GM12875 (cell line): ENCODE data around the gene HSPG2.

Experiments used
- H3K4me3 ChIP-seq: one replicate; pipeline ENCODE4 v1.5.1; 2011; ENCODE audit warnings: low read depth, low read length, control low read depth
- TF ChIP-seq, protein P1 (sequence below): IDR thresholded peaks from 2 replicates; pipeline ENCODE4 v1.5.1; 2011; ENCODE audit warnings: low read depth, mild to moderate bottlenecking, control low read depth, inconsistent platforms, low read length, moderate library complexity, borderline replicate concordance; ENCODE audit not compliant: insufficient read depth

HSPG2 gene

GRCh38 chr1:21887216-21887736 lies 49.8 kb downstream of the HSPG2 start:
- TF ChIP-seq, protein P1, sequence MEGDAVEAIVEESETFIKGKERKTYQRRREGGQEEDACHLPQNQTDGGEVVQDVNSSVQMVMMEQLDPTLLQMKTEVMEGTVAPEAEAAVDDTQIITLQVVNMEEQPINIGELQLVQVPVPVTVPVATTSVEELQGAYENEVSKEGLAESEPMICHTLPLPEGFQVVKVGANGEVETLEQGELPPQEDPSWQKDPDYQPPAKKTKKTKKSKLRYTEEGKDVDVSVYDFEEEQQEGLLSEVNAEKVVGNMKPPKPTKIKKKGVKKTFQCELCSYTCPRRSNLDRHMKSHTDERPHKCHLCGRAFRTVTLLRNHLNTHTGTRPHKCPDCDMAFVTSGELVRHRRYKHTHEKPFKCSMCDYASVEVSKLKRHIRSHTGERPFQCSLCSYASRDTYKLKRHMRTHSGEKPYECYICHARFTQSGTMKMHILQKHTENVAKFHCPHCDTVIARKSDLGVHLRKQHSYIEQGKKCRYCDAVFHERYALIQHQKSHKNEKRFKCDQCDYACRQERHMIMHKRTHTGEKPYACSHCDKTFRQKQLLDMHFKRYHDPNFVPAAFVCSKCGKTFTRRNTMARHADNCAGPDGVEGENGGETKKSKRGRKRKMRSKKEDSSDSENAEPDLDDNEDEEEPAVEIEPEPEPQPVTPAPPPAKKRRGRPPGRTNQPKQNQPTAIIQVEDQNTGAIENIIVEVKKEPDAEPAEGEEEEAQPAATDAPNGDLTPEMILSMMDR: no peak
- H3K4me3 ChIP-seq: no peak overlapping the region

- TF ChIP-seq, protein P1: no peak
- no peak overlapping the region for H3K4me3 ChIP-seq
Measured at GRCh38 chr1:21886486-21887215, 50.5 kb downstream of the HSPG2 start.

GRCh38 chr1:21885236-21886037 lies 51.7 kb downstream of the HSPG2 start:
- no peak overlapping the region for H3K4me3 ChIP-seq
- TF ChIP-seq, protein P1: no peak

- TF ChIP-seq, protein P1: no peak
- no peak overlapping the region for H3K4me3 ChIP-seq
Measured at GRCh38 chr1:21884456-21885235, 52.5 kb downstream of the HSPG2 start.

DNA sequence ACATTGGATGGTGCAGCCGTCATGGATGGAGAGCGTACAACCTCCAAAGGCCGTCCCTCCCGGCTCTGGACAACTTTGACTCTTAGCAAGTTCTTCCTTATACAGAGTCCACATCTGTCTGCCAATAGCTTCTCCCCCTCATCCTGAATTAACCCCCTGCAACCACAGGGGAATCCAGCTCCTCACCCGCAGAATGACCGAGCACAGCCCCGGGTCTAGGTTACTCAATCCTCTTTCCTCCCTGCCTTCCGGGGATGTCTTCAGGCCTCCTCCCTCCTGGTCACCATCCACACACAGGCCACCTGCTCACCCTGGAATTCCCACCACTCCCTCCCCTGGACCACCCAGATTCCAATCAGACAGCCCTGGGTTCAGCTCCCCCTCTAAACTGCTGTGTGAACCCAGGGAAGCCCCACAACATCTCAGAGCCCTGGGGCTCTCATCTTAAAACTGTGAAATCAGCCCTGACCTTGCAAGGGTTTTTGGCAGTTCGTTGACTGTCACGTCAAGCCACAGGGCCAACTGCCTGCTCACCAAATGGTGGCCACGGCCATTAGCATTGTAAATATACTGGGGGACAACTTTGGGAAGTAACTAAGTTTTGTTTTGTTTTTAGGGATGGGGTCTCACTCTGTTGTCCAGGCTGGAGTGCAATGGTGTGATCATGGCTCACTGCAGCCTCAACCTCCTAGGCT lies 54.2 kb downstream of the HSPG2 start:
- no peak overlapping the region for H3K4me3 ChIP-seq

GRCh38 chr1:21881250-21881649 lies 55.9 kb downstream of the HSPG2 start:
- no peak overlapping the region for H3K4me3 ChIP-seq
- TF ChIP-seq, protein P1: no peak

More for the DNA sequence above, 54.2 kb downstream of the HSPG2 start:
- TF ChIP-seq, protein P1: no peak
